Nephron (organoid): ENCODE results near the gene SLC44A3.

Source experiments
- H3K27ac Mint-ChIP-seq, 3 experiments: 2 replicates each; pipeline ENCODE4 v1.8.0; 2020; ENCODE audit warnings: mixed read lengths in 3 of 3, mild to moderate bottlenecking in 2 of 3, moderate library complexity in 1 of 3
- H3K27me3 Mint-ChIP-seq: 2 replicates; pipeline ENCODE4 v1.8.0; 2021; ENCODE audit warnings: low read depth, mild to moderate bottlenecking, moderate library complexity, mixed read lengths
- H3K36me3 Mint-ChIP-seq: 2 replicates; pipeline ENCODE4 v1.8.0; 2020; ENCODE audit warnings: low read depth, mixed read lengths
- H3K4me1 Mint-ChIP-seq: 2 replicates; pipeline ENCODE4 v1.8.0; 2020; ENCODE audit warnings: mixed read lengths
- H3K4me3 Mint-ChIP-seq, 3 experiments: 2 replicates each; pipeline ENCODE4 v1.8.0; 2020; ENCODE audit warnings: mild to moderate bottlenecking in 3 of 3, mixed read lengths in 3 of 3, moderate library complexity in 2 of 3
- H3K9me3 Mint-ChIP-seq: 2 replicates; pipeline ENCODE4 v1.8.0; 2020; ENCODE audit warnings: mixed read lengths
- TF ChIP-seq, protein P1 (sequence below), 3 experiments: fragments of 200-600 bp; sonication (generic); IDR thresholded peaks; one replicate each; pipeline ENCODE4 v1.5.0; 2021; ENCODE audit warnings: antibody characterized with exemption in 3 of 3; ENCODE audit not compliant: unreplicated experiment in 3 of 3

SLC44A3 gene

DNA sequence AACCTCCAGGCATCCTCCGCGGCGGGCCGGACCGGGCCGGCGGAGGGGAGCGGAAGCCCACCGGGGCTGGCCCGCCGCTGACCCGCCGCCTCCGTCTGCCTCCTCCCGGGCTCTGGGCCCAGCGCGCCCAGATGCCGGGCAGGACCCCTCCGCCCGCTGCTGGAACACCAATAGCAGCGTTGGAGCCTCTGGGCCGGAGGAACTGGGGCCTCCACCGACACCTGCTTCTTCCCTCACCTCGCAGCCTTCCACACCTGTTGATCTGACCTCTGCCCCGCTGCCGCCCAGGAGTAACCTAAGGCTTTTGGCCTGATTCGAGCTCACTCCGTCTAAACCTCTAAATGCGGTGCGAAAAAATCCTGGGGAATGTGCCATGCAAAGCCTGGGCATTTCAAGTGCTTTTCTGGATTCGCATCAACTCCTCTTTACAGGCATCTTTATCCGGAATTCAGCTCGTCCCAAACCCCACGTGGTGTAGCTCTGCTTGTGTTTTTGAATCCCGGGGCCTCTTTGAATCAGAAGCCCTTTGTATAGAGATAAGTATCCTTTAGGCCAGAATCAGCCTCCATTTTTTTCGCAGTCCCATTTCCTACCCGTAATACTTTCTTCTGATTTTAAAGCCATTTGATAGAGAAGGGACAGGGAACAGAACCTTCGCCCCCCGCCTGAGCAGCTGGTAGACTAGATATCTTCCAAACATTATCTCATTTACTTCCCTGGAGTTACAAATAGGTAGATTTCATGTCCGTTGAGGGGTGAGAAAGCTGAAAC lies 107.4 kb downstream of the SLC44A3 start:
- H3K27ac Mint-ChIP-seq, result peak overlapping the region; percentile 95 to 97 (median 96)
- TF ChIP-seq, protein P1, sequence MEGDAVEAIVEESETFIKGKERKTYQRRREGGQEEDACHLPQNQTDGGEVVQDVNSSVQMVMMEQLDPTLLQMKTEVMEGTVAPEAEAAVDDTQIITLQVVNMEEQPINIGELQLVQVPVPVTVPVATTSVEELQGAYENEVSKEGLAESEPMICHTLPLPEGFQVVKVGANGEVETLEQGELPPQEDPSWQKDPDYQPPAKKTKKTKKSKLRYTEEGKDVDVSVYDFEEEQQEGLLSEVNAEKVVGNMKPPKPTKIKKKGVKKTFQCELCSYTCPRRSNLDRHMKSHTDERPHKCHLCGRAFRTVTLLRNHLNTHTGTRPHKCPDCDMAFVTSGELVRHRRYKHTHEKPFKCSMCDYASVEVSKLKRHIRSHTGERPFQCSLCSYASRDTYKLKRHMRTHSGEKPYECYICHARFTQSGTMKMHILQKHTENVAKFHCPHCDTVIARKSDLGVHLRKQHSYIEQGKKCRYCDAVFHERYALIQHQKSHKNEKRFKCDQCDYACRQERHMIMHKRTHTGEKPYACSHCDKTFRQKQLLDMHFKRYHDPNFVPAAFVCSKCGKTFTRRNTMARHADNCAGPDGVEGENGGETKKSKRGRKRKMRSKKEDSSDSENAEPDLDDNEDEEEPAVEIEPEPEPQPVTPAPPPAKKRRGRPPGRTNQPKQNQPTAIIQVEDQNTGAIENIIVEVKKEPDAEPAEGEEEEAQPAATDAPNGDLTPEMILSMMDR (IDR thresholded peaks at IDR 0.05; ENCODE audit: unreplicated experiment in 3 of 3), result no peak
- peak overlapping the region; percentile 94 to 99 (median 96) for H3K4me3 Mint-ChIP-seq
- no peaks in the 10 kb centered on the region for H3K27me3 Mint-ChIP-seq
- H3K36me3 Mint-ChIP-seq, result peaks cover 9% of the 10 kb centered on the region
- no peaks in the 10 kb centered on the region for H3K9me3 Mint-ChIP-seq
- peaks cover 53% of the 10 kb centered on the region for H3K4me1 Mint-ChIP-seq

DNA sequence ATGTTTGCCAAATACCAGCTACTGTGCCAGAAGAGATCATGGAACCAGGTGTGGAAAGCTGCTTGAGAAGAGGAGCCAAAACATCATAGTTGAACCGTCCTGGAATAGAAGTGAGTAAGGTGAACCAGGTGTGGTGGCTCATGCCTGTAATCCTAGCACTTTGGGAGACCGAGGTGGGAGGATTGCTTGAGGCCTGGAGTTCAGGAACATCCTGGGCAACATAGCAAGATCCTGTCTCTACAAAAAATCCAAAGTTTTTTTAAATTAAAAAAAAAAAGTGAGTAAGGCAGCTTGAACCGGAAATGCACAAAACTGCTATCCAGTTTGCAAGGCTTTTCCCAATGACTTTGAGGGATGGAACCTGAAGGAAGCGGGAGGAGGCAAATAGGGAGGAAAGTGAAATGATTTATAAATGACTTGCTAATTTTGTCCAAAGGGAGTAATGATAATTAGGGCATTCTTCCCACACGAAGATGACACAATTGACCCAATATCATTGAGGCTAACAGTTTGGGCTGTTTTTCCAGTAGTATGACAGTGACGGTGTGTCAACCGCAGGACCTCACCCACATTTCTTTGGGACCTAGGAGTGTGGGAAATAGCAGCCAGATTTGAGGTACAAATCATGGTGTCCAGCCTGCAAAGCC lies 108.3 kb downstream of the SLC44A3 start:
- H3K4me3 Mint-ChIP-seq, result peak overlapping the region; percentile 94 to 99 (median 96)
- H3K9me3 Mint-ChIP-seq, result no peaks in the 10 kb centered on the region
- H3K4me1 Mint-ChIP-seq, result peaks cover 45% of the 10 kb centered on the region
- H3K27ac Mint-ChIP-seq, result peak overlapping the region; percentile 95 to 97 (median 96)
- TF ChIP-seq, protein P1 (IDR thresholded peaks at IDR 0.05; ENCODE audit: unreplicated experiment in 3 of 3), result no peak
- no peaks in the 10 kb centered on the region for H3K27me3 Mint-ChIP-seq
- H3K36me3 Mint-ChIP-seq, result peaks cover 9% of the 10 kb centered on the region

DNA sequence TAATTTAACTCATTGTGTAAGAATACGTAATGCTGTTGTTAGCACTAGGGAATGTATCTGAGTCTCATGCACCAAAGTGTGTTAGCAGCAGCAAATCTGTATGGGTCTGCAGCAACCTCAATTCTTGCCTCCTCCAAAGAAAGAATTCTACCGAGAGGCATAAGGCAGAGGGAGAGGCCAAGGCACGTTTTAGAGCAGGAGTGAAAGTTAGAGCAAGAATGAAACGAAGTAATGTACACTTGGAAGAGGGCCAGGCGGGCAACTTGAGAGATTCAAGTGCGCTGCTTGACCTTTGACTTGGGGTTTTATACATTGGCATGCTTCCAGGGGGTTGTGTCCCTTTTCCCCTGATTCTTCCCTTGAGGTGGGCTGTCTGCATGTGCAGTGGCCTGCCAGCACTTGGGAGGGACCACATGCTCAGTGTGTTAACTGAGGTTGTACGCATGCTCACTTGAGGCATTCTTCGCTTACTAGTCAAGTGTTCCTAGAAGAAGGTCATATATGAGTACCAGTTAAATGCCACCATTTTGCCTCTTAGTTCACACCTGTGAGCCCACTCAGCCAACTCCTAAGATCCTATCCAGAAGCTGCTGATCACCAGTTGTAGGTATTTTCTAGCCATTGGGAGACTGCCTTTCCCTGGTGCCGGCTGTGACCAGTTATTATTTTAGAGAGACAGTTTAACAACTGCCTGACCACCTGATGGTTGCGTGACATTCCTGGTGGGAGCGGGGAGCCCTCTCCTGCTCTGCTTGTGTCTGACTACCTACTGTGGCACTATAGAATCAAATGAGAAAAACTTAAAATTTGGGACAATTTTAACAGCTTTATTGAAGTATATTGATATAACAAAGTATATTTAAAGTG lies 109.4 kb downstream of the SLC44A3 start:
- Mint-ChIP-seq H3K4me3 (peak overlapping the region; percentile 94 to 99 (median 96)), H3K27me3 (no peaks in the 10 kb centered on the region), H3K9me3 (no peaks in the 10 kb centered on the region), H3K36me3 (peaks cover 9% of the 10 kb centered on the region), H3K4me1 (peaks cover 43% of the 10 kb centered on the region), H3K27ac (peak overlapping the region; percentile 21 to 97 (median 96))
- TF ChIP-seq, protein P1 (IDR thresholded peaks at IDR 0.05; ENCODE audit: unreplicated experiment in 3 of 3), result no peak

DNA sequence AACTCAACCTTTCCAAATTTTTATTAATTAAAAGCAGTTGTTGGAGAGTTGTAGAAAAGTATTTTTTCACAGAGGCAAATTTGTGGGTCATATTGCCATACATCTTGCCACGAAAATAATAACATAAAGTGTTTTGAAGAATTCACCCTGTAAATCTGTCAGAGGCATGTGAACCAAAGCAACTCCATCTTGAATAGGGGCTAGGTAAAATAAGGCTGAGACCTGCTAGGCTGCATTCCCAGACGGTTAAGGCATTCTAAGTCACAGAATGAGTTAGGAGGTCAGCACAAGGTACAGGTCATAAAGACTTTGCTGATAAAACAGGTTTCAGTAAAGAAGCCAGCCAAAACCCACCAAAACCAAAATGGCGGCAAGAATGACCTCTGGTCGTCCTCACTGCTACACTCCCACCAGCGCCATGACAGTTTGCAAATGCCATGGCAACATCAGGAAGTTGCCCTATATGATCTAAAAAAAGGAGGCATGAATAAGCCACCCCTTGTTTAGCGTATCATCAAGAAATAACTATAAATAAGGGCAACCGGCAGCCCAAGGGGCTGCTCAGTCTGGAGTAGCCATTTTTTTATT lies 111.2 kb downstream of the SLC44A3 start:
- Mint-ChIP-seq H3K4me1 (peaks cover 56% of the 10 kb centered on the region), H3K4me3 (no peak overlapping the region), H3K36me3 (peaks cover 9% of the 10 kb centered on the region), H3K27ac (no peak overlapping the region), H3K9me3 (no peaks in the 10 kb centered on the region), H3K27me3 (no peaks in the 10 kb centered on the region)
- TF ChIP-seq, protein P1 (IDR thresholded peaks at IDR 0.05; ENCODE audit: unreplicated experiment in 3 of 3), result no peak

DNA sequence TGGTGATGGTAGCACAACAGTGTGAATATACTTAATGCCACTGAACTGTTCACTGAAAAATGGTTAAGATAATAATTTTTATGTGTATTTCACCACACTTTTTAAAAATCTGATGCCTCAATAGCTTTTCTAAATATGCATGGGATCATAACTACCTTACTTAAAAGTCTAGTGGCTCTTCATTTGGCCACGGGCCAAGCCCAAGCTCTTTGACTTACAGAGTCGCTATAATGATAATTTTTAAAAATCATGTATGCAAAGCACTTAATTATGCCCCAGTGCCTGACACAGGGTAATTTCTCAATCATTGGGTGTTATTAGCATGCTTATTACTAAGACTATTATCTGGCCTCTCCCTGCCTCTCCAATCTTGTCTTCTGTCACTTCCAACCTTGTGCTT lies 114.4 kb downstream of the SLC44A3 start:
- peaks cover 9% of the 10 kb centered on the region for H3K36me3 Mint-ChIP-seq
- peaks cover 54% of the 10 kb centered on the region for H3K4me1 Mint-ChIP-seq
- H3K4me3 Mint-ChIP-seq, result no peak overlapping the region
- TF ChIP-seq, protein P1 (IDR thresholded peaks at IDR 0.05; ENCODE audit: unreplicated experiment in 3 of 3), result no peak
- H3K27me3 Mint-ChIP-seq, result no peaks in the 10 kb centered on the region
- H3K9me3 Mint-ChIP-seq, result no peaks in the 10 kb centered on the region
- H3K27ac Mint-ChIP-seq, result peak overlapping the region in 2 of 3 experiments; percentile 14 to 89
